ENCODE measurements around the gene JARID2. TPM values are rescaled to one million over a fixed set of nuclear protein-coding genes. Genes with fewer than 3 reads are reported as not detected.

The JARID2 gene
- total and polyA plus RNA-seq, 9 of the 15 experiments (the other 6 are each of a cell fraction or from before 2014, with no cell fraction given): 5.0 to 29.0 (median 15.6) TPM

DNA sequence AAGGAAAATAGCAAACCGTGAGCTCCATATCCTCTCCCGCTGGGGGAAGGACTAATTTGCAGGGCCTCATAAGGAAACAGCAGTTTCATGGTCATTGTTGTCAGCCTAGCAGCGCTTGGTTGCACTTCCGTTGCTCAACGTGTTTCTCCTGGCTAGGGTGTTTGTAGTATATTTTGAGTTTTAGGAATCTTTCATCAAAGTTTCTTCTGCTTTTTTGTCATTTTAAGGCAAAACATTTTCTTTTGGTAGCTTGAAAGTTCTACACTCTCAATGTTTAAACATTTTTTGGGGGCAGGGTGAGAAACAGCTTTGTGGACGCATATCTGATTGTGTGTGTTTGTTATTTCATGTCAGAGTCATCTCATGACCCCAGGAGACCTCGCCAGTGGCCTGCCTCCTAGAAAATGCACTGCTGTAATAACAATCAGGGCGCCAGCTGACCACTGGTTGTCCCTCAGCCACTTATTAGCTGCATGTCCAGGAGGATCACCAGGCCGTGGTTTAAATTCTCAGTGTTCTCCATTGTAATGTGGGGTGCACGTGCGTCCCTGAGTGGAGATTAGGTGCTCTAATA lies 20.6 kb downstream of the JARID2 start (continued):
- no peak for TF ChIP-seq EZH2 (IDR thresholded peaks at IDR 0.05; ENCODE audit: borderline replicate concordance, low read depth, low read length)
- TF ChIP-seq NUFIP1 (IDR thresholded peaks at IDR 0.05; ENCODE audit: partially characterized antibody): no peak
- TF ChIP-seq TBL1XR1 (IDR thresholded peaks at IDR 0.05; ENCODE audit: low read length in 2 of 2): peak in 1 of 2 experiments; percentile 85; a peak in 2 of 4 replicates
- 0 out of 2 replicates have a peak, but pooled peaks have one; percentile 35 for TF ChIP-seq E2F1 (CRISPR knock-in tag; IDR thresholded peaks at IDR 0.05)
- TF ChIP-seq ZNF224 (CRISPR knock-in tag; IDR thresholded peaks at IDR 0.05): no peak
- TF ChIP-seq ZNF445 (CRISPR knock-in tag; IDR thresholded peaks at IDR 0.05; ENCODE audit: low read depth): 0 out of 2 replicates have a peak, but pooled peaks have one; percentile 28
- TF ChIP-seq, protein P1, sequence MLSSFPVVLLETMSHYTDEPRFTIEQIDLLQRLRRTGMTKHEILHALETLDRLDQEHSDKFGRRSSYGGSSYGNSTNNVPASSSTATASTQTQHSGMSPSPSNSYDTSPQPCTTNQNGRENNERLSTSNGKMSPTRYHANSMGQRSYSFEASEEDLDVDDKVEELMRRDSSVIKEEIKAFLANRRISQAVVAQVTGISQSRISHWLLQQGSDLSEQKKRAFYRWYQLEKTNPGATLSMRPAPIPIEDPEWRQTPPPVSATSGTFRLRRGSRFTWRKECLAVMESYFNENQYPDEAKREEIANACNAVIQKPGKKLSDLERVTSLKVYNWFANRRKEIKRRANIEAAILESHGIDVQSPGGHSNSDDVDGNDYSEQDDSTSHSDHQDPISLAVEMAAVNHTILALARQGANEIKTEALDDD (IDR thresholded peaks at IDR 0.05): peak; percentile 43
- peak; percentile 67 for TF ChIP-seq SMARCC2 (IDR thresholded peaks at IDR 0.05; ENCODE audit: low read depth)
- peak in 1 of 2 experiments; percentile 64; a peak in 2 of 4 replicates for TF ChIP-seq HDAC1 (IDR thresholded peaks at IDR 0.05)
- no peak for TF ChIP-seq PREB (CRISPR knock-in tag; IDR thresholded peaks at IDR 0.05)
- TF ChIP-seq CTBP1 (IDR thresholded peaks at IDR 0.05; ENCODE audit: borderline replicate concordance): peak; percentile 55; the same call in 1 of the 2 replicates
- peak; percentile 69; the same call in 1 of the 2 replicates for TF ChIP-seq GATAD2A (IDR thresholded peaks at IDR 0.05)
- TF ChIP-seq HDAC3 (IDR thresholded peaks at IDR 0.05; ENCODE audit: borderline replicate concordance, partially characterized antibody): peak; percentile 71
- TF ChIP-seq, protein P2, sequence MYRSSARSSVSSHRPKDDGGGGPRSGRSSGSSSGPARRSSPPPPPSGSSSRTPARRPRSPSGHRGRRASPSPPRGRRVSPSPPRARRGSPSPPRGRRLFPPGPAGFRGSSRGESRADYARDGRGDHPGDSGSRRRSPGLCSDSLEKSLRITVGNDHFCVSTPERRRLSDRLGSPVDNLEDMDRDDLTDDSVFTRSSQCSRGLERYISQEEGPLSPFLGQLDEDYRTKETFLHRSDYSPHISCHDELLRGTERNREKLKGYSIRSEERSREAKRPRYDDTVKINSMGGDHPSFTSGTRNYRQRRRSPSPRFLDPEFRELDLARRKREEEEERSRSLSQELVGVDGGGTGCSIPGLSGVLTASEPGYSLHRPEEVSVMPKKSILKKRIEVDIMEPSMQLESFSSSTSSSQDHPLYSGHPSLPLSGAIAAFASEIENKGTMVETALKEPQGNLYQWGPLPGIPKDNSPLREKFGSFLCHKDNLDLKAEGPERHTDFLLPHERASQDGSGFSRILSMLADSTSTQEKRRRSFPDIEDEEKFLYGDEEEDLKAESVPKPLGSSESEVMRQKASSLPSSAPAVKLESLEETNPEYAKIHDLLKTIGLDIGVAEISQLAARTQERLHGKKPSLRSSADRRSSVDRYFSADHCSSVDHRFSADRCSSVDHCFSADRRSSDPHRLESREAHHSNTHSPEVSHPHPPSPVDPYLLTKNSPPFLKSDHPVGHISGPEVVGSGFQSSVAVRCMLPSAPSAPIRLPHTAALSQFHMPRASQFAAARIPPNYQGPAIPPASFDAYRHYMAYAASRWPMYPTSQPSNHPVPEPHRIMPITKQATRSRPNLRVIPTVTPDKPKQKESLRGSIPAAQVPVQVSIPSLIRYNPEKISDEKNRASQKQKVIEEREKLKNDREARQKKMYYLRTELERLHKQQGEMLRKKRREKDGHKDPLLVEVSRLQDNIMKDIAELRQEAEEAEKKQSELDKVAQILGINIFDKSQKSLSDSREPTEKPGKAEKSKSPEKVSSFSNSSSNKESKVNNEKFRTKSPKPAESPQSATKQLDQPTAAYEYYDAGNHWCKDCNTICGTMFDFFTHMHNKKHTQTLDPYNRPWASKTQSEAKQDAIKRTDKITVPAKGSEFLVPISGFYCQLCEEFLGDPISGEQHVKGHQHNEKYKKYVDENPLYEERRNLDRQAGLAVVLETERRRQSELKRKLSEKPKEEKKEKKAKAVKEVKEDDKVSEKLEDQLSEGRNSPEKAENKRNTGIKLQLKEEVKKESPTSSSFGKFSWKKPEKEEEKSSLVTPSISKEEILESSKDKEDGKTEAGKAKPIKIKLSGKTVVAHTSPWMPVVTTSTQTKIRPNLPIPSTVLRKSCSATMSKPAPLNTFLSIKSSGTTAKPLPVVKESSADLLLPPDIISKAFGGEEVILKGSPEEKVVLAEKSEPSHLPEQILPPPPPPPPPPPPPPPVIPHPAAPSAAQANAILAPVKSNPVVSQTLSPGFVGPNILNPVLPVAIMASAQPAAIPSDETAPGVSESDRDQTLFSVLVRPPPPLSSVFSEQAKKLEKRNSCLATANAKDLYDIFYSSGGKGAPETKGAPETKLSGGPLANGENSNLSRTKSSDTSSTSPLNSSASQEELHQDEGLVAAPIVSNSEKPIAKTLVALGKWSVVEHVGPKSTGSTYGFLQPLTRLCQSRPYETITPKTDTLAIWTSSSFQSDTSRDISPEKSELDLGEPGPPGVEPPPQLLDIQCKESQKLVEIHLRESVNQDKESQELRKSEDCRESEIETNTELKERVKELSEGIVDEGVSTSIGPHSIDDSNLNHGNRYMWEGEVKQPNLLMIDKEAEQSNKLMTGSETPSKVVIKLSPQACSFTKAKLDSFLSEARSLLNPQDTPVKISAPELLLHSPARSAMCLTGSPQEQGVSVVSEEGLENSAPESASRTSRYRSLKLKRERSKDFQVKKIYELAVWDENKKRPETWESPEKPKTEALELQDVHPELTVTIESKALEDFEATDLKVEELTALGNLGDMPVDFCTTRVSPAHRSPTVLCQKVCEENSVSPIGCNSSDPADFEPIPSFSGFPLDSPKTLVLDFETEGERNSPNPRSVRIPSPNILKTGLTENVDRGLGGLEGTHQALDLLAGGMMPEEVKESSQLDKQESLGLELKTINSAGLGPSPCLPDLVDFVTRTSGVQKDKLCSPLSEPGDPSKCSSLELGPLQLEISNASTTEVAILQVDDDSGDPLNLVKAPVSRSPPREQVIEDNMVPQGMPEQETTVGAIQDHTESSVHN (IDR thresholded peaks at IDR 0.05; ENCODE audit: borderline replicate concordance in 1 of 2, low read depth in 1 of 2): peak; percentile 57 to 64; a peak in 2 of 4 replicates
- TF ChIP-seq ZC3H4 (CRISPR knock-in tag; IDR thresholded peaks at IDR 0.05; ENCODE audit: borderline replicate concordance): no peak
- TF ChIP-seq SP1 (CRISPR knock-in tag; IDR thresholded peaks at IDR 0.05): no peak

All from K562 (cell line).